Liver (tissue), 9 donors: ENCODE measurements around the gene FGF1. TPM values are rescaled to one million over a fixed set of nuclear protein-coding genes. Genes with fewer than 3 reads are reported as not detected.

Experiments used
- DNase-seq: peaks from one replicate; pipeline ENCODE4 v3.0.0-alpha.2; 2017; ENCODE audit warnings: low spot score
- H3K27ac ChIP-seq, 2 donors: one replicate each; pipeline ENCODE4 v1.7.0; 2013; ENCODE audit warnings: inconsistent platforms in 2 of 2, low read length in 2 of 2, control low read depth in 1 of 2, low read depth in 1 of 2, mild to moderate bottlenecking in 1 of 2
- H3K27me3 ChIP-seq, 4 donors: one replicate each; pipeline versions ENCODE4 v1.6.1 to v1.7.0; 2013; ENCODE audit warnings: low read length in 3 of 4, inconsistent platforms in 1 of 4, mild to moderate bottlenecking in 1 of 4, moderate library complexity in 1 of 4; ENCODE audit not compliant: control insufficient read depth in 4 of 4, insufficient read depth in 4 of 4
- H3K36me3 ChIP-seq, 4 donors: one replicate each; pipeline versions ENCODE4 v1.6.1 to v1.7.0; 2013; ENCODE audit warnings: low read length in 3 of 4, mild to moderate bottlenecking in 3 of 4, low read depth in 1 of 4, moderate library complexity in 1 of 4; ENCODE audit not compliant: control insufficient read depth in 4 of 4, insufficient read depth in 3 of 4
- H3K4me1 ChIP-seq, 4 donors: one replicate each; pipeline versions ENCODE4 v1.6.1 to v1.7.0; 2013; ENCODE audit warnings: low read length in 3 of 4, mild to moderate bottlenecking in 3 of 4, moderate library complexity in 1 of 4; ENCODE audit not compliant: control insufficient read depth in 4 of 4, insufficient read depth in 4 of 4
- H3K4me3 ChIP-seq, 3 donors: one replicate each; pipeline versions ENCODE4 v1.6.1 to v1.7.0; 2013; ENCODE audit warnings: low read length in 3 of 3, control low read depth in 1 of 3, low read depth in 1 of 3, mild to moderate bottlenecking in 1 of 3
- H3K9ac ChIP-seq, 2 donors: one replicate each; pipeline ENCODE4 v1.7.0; 2013; ENCODE audit warnings: low read length in 2 of 2, mild to moderate bottlenecking in 2 of 2, moderate library complexity in 2 of 2, control low read depth in 1 of 2, low read depth in 1 of 2
- H3K9me3 ChIP-seq, 4 donors: one replicate each; pipeline versions ENCODE4 v1.6.1 to v1.7.0; 2013; ENCODE audit warnings: low read length in 3 of 4; ENCODE audit not compliant: control insufficient read depth in 4 of 4
- ATF3 ChIP-seq: IDR thresholded peaks from 2 replicates; pipeline ENCODE4 v1.6.1; 2016; ENCODE audit warnings: antibody characterized with exemption
- EGR1 ChIP-seq, 2 donors: IDR thresholded peaks; 2 replicates each; pipeline ENCODE4 v1.6.1; 2016 to 2018; ENCODE audit warnings: antibody characterized with exemption in 2 of 2, low read depth in 2 of 2
- FOXA2 ChIP-seq: IDR thresholded peaks from 2 replicates; pipeline ENCODE4 v1.6.1; 2016; ENCODE audit warnings: antibody characterized with exemption
- GABPA ChIP-seq, 2 donors: IDR thresholded peaks in 1 of 2; conservative IDR thresholded peaks in 1 of 2; 2 replicates each; pipeline ENCODE4 v1.6.1; 2016; ENCODE audit warnings: antibody characterized with exemption in 2 of 2, mild to moderate bottlenecking in 1 of 2, moderate library complexity in 1 of 2
- HNF4A ChIP-seq, 2 donors: conservative IDR thresholded peaks; 2 replicates each; pipeline ENCODE4 v1.6.1; 2016; ENCODE audit warnings: antibody characterized with exemption in 2 of 2, mild to moderate bottlenecking in 2 of 2
- HNF4G ChIP-seq: IDR thresholded peaks from 2 replicates; pipeline ENCODE4 v1.6.1; 2016; ENCODE audit warnings: antibody characterized with exemption
- JUND ChIP-seq, 2 donors: IDR thresholded peaks; 2 replicates each; pipeline ENCODE4 v1.6.1; 2016; ENCODE audit warnings: antibody characterized with exemption in 2 of 2
- MAX ChIP-seq: IDR thresholded peaks from 2 replicates; pipeline ENCODE4 v1.6.1; 2016; ENCODE audit warnings: antibody characterized with exemption
- NR2F2 ChIP-seq: IDR thresholded peaks from 2 replicates; pipeline ENCODE4 v1.6.1; 2016; ENCODE audit warnings: antibody characterized with exemption
- RAD21 ChIP-seq, 2 donors: IDR thresholded peaks; 2 replicates each; pipeline ENCODE4 v1.6.1; 2016; ENCODE audit warnings: antibody characterized with exemption in 2 of 2, mild to moderate bottlenecking in 2 of 2
- REST ChIP-seq: IDR thresholded peaks from 2 replicates; pipeline ENCODE4 v1.6.1; 2016; ENCODE audit warnings: antibody characterized with exemption, mild to moderate bottlenecking
- RXRA ChIP-seq, 2 donors: IDR thresholded peaks; 2 replicates each; pipeline ENCODE4 v1.6.1; 2017 to 2018; ENCODE audit warnings: antibody characterized with exemption in 2 of 2, mild to moderate bottlenecking in 1 of 2
- SP1 ChIP-seq: IDR thresholded peaks from 2 replicates; pipeline ENCODE4 v1.6.1; 2018; ENCODE audit warnings: antibody characterized with exemption, mild to moderate bottlenecking
- YY1 ChIP-seq: IDR thresholded peaks from 2 replicates; pipeline ENCODE4 v1.6.1; 2016; ENCODE audit warnings: antibody characterized with exemption, mild to moderate bottlenecking
- ZBTB33 ChIP-seq: IDR thresholded peaks from 2 replicates; pipeline ENCODE4 v1.6.1; 2016; ENCODE audit warnings: antibody characterized with exemption
- WGBS: extraction: QIAGEN DNeasy Blood & Tissue Kit; methylation state at CpG from one replicate; pipeline ENCODE4 v1.1.7; 2013; 5-methylcytosine and 5-hydroxymethylcytosine counted together
- polyA plus RNA-seq, 2 donors: library from polyadenylated mRNA; stranded (reverse) in 1 of 2; unstranded in 1 of 2; fragments of 200-250 nt in 1 of 2; fragments of >200 nt in 1 of 2; fragmentation: Nextera tagmentation in 1 of 2; extraction: Ambion mirVana in 1 of 2; gene quantifications; one replicate each; pipeline versions ENCODE4 v1.2.1 to v1.2.3, GENCODE V29; 2013 to 2015
- total RNA-seq, 2 donors: library from RNA; depleted of rRNA; stranded (reverse); fragments of >200 nt; gene quantifications; one replicate each; pipeline ENCODE4 v1.2.3, GENCODE V29; 2014
- donor health status: healthy.
- donor health status: healthy.
- donor health status: healthy.
- donor health status: healthy.
- donor health status: healthy.

Gene FGF1
- total and polyA plus RNA-seq, 4 donors = 0.05 to 0.25 (median 0.16) TPM

- TF ChIP-seq REST = no peak
- peak; percentile 46 for TF ChIP-seq NR2F2
- TF ChIP-seq JUND (IDR thresholded peaks at IDR 0.05) = peak; percentile 45
- TF ChIP-seq ATF3 = no peak
- TF ChIP-seq HNF4A (conservative IDR thresholded peaks at IDR 0.05) = peak; percentile 28 to 67
- TF ChIP-seq YY1 = peak; percentile 29
- TF ChIP-seq EGR1 (IDR thresholded peaks at IDR 0.05; ENCODE audit: low read depth in 2 of 2) = peak in 1 of 2 donors; percentile 13
- no peak for TF ChIP-seq GABPA (IDR thresholded peaks at IDR 0.05 in 1 of 2, conservative IDR thresholded peaks at IDR 0.05 in 1 of 2)
- peak; percentile 20 for TF ChIP-seq MAX
Measured at GRCh38 chr5:142548739-142549275, 137.1 kb downstream of the FGF1 start (continued).

GRCh38 chr5:142547445-142548380 is 138.2 kb downstream of the FGF1 start:
- DNase-seq = no peak
- peaks cover 0 to 12% (median 1%) of the 10 kb centered on the region in 4 donors for H3K4me1 ChIP-seq
- no peak overlapping the region for H3K9ac ChIP-seq
- no peak overlapping the region for H3K27ac ChIP-seq
- no peaks in the 10 kb centered on the region for H3K36me3 ChIP-seq
- 86% methylated on average over 9 of the region's 9 CpGs for WGBS
- no peaks in the 10 kb centered on the region for H3K9me3 ChIP-seq
- no peak overlapping the region for H3K4me3 ChIP-seq
- TF ChIP-seq ZBTB33 = no peak
- no peaks in the 10 kb centered on the region for H3K27me3 ChIP-seq

- Histone ChIP-seq H3K4me1 (peaks cover 0 to 13% (median 1%) of the 10 kb centered on the region in 4 donors), H3K36me3 (no peaks in the 10 kb centered on the region), H3K27ac (no peak overlapping the region), H3K9ac (no peak overlapping the region), H3K4me3 (no peak overlapping the region), H3K9me3 (no peaks in the 10 kb centered on the region), H3K27me3 (no peaks in the 10 kb centered on the region)
- 81% methylated on average over 3 of the region's 3 CpGs for WGBS
- no peak for DNase-seq
- TF ChIP-seq RXRA (IDR thresholded peaks at IDR 0.05) (no peak), HNF4A (conservative IDR thresholded peaks at IDR 0.05) (no peak), MAX (no peak), FOXA2 (no peak), RAD21 (IDR thresholded peaks at IDR 0.05) (no peak), GABPA (IDR thresholded peaks at IDR 0.05 in 1 of 2, conservative IDR thresholded peaks at IDR 0.05 in 1 of 2) (no peak), HNF4G (no peak), EGR1 (IDR thresholded peaks at IDR 0.05; ENCODE audit: low read depth in 2 of 2) (no peak), ATF3 (no peak), JUND (IDR thresholded peaks at IDR 0.05) (no peak), SP1 (no peak), NR2F2 (no peak)
Measured at GRCh38 chr5:142545650-142546322, 140.1 kb downstream of the FGF1 start.
